Effector CD8-positive, alpha-beta T cell (primary cell): ENCODE results near the gene CTDP1.

ENCODE experiments used
- DNase-seq: peaks from one replicate; lab custom pipeline; 2025; lab: John Stamatoyannopoulos, UW
- total RNA-seq, 4 experiments: gene quantifications; one replicate each; lab custom pipeline; 2026; lab: John Stamatoyannopoulos, UW

The CTDP1 gene
- 106 to 147 (median 121) reads per million in 4 experiments for total RNA-seq

GRCh38 chr18:79679552-79680099, at the start of gene CTDP1:
Gene CTDP1 (plus strand): TSS chr18:79679803. CDS start chr18:79679948, 145 bp downstream.
- DNase-seq, result peak; percentile 81

- no peak for DNase-seq
Measured at GRCh38 chr18:79630281-79631095, 49.1 kb upstream of the CTDP1 start.

- DNase-seq, result no peak
Measured at GRCh38 chr18:79631096-79631507, 48.5 kb upstream of the CTDP1 start.

- no peak for DNase-seq
Measured at GRCh38 chr18:79631761-79632446, 47.7 kb upstream of the CTDP1 start.

- DNase-seq, result no peak
Measured at GRCh38 chr18:79632765-79633164, 46.8 kb upstream of the CTDP1 start.

GRCh38 chr18:79634186-79634585, 45.4 kb upstream of the CTDP1 start:
- no peak for DNase-seq

GRCh38 chr18:79634593-79635426, 44.8 kb upstream of the CTDP1 start:
- no peak for DNase-seq

- no peak for DNase-seq
Measured at GRCh38 chr18:79635427-79635726, 44.2 kb upstream of the CTDP1 start.

- DNase-seq, result no peak
Measured at GRCh38 chr18:79637181-79637920, 42.3 kb upstream of the CTDP1 start.

- no peak for DNase-seq
Measured at GRCh38 chr18:79637921-79638909, 41.4 kb upstream of the CTDP1 start.

- DNase-seq, result no peak
Measured at GRCh38 chr18:79639072-79639829, 40.4 kb upstream of the CTDP1 start.

GRCh38 chr18:79640064-79640672, 39.4 kb upstream of the CTDP1 start:
- DNase-seq, result no peak

GRCh38 chr18:79640875-79641274, 38.7 kb upstream of the CTDP1 start:
- no peak for DNase-seq

- DNase-seq, result no peak
Measured at GRCh38 chr18:79641722-79642497, 37.7 kb upstream of the CTDP1 start.

- no peak for DNase-seq
Measured at GRCh38 chr18:79642626-79643025, 37.0 kb upstream of the CTDP1 start.

GRCh38 chr18:79643054-79643984, 36.3 kb upstream of the CTDP1 start:
- DNase-seq, result no peak
